ENCODE measurements around the gene NRCAM. TPM values are rescaled to one million over a fixed set of nuclear protein-coding genes. Genes with fewer than 3 reads are reported as not detected.

Gene NRCAM
- polyA plus RNA-seq, 12 donors = 14.1 to 60.4 (median 35.1) TPM; not detected in 1

DNA sequence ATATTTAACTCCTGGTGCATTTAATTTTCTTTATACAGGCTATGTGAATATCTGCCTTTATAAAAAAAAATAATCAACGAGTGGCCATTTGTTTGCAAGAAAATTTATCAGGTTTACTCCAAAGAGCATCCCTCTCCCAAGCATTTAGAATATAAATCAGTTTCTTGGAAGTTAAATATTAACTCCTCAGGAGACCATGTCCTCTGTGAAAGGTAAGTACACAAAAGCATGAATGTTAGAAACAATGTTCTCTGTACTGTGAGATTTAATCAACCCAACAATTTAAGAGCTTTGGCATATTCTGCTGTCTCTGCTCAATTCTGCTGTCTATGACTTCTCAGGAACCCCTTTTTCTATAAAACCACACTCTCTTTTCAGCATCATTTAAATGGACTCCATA is 206.8 kb downstream of the NRCAM start:
- no peak for DNase-seq

DNA sequence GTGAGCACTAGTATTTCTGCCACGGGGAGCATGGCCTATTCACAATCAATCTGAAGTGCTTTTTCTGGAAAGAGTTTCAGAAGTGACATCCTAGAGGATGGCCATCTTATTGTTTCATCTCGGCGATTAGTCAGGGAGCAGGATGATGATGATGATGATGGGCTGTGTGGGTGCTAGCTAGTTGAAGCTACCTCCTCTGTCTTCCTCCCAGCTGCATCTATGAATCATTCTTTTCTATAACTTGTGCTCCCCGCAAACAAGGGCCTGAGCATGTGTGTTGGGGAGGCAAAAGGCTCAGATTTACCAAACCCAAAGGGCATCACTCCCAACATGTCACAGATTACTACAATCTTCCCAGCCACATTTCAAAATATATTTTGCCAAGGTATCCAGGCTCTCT is 207.4 kb downstream of the NRCAM start:
- no peak for DNase-seq

DNA sequence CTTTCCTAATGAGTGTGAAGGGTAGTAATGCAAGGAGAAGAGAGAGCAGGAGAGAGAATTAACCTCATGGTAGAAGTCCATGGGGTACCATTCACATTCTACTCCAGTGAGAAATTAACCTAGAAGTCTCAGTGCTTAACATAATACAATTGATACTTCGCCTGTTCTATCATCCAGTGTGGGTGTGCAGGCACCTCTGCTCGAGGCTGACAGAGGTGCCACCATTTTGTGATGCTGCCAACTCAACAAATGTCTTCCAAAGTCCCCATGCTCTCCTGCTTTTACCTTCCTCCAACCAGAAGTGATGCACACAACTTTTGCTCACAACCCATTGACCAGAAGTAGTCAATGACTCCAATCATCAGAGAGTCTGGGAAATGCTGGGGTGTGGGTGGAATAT is 207.8 kb downstream of the NRCAM start:
- no peak for DNase-seq

- no peak for DNase-seq
These were observed 208.6 kb downstream of the NRCAM start for GRCh38 chr7:108247614-108248013.

- no peak for DNase-seq
These were observed 209.9 kb downstream of the NRCAM start for GRCh38 chr7:108246227-108246837.

DNA sequence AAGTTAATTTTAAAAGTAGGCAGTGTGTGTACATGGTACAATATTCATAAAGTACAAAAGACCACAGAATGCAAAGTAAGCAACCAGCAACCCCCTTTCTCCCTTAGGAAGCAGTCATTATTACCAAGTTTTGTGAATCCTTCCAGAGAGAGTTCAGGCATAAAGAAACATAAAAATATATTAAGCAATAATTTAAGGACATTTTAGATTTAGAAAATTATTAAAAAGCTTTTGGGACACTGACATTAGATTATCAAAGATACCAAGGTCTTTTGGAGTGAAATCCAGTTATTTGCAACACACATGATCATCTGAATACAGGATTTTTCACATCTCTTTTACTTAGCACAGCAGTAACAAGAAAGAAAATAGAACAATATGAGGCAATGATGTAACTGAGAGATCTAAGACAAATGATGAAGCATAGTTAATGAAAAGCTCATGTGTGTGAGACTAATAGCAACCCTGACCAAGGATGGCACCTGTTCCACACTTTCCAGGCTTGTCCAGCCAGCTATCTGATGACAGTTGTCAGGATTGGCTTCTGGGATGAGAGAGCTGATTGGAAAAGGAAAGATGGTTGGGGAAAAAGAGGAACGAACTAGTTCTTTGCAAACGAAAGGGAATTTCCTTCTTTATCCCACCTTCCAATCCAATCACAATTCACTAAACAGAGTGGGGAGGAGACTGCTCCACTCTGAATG is 210.6 kb downstream of the NRCAM start:
- DNase-seq = no peak

- DNase-seq = no peak
These were observed 212.1 kb downstream of the NRCAM start for GRCh38 chr7:108244110-108244509.

DNA sequence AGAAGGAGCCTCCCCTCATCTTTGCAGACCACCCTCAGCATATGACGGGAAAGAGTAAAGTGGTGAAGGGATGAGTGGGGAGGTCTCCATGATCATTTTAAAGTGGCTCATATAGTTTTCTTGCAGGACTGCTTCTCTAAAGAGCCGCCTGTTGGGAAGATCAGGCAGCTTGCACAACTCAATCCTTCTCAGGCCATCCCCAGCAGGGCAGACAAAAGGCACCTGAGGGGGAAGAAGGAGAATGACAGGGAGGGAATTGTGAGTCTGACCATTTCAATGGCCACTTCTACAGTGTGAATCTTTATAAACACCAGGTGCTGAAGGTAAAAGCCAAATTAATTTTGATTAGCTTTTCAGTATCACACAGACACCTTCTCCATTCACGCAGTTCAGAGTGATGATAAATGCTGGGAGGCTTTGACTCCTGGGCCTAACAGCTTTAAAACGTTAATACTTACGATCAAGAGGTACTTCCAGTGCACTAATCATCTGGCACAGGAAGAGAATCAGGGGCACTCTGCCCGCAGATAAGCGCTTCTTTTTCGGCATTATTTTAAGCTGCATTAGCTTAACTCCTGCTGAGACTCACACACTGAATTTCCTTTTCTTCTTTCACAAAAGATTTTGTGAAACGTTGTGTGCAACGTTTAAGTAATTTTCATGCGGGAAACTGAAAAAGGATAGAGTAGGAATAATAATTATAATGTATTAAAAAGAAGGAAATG is 216.6 kb downstream of the NRCAM start:
- no peak for DNase-seq

GRCh38 chr7:108236681-108237415 is 219.4 kb downstream of the NRCAM start:
- no peak for DNase-seq

- DNase-seq = no peak
These were observed 220.7 kb downstream of the NRCAM start for GRCh38 chr7:108235451-108236061.

- DNase-seq = no peak
These were observed 221.2 kb downstream of the NRCAM start for GRCh38 chr7:108234971-108235450.

DNA sequence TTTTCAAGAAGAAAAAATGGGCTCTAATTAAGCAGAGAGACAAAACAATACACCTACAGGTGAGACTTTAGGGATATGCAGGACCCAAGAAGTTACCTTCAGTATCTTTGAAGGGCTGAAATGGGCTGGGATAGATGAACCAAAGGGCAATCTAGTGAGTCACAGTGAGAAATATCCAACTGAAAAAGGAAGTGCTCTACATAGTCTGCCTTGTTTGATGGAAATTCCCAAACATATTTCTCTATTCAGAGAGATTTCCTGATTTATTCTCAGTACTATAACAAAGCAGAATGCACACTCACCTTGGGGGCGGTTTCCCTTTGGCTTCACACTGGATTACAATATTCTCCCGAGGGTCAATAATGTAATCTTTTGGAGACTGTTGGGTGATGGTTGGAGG is 222.0 kb downstream of the NRCAM start:
- DNase-seq = no peak

- no peak for DNase-seq
These were observed 224.2 kb downstream of the NRCAM start for GRCh38 chr7:108232076-108232475.

- no peak for DNase-seq
These were observed 225.0 kb downstream of the NRCAM start for GRCh38 chr7:108231221-108231620.

- DNase-seq = no peak
These were observed 228.9 kb downstream of the NRCAM start for GRCh38 chr7:108227366-108227765.

GRCh38 chr7:108226816-108227299 is 229.4 kb downstream of the NRCAM start:
- DNase-seq = no peak

DNA sequence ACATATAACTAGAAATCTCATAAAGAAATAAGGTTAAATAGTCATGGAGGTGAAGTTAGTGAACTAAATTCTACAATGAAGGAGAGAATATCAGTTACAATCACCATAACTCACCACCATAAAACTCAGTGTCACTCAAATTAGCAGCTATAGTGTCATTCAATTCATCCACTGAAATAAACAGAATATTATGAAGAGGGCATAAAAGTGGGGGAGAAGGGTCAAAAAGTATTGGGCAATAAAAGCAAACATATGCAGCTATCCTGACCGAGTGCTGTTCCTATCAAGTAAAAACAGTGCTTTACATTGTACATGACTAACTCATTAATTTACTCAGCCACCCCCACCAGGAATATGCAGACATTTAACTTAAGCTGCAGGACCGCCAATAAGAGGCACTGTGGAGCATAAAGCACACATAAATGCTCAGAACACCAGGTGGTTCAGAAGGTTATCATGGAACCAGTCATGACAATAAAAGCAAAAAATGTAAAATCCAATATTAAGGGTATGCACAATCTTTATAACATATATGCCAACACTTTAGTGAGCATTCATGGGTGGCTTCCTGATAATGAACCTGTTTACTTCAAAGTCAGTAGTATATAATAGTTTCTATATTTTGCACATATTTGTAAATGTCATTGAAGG is 230.6 kb downstream of the NRCAM start:
- DNase-seq = no peak

GRCh38 chr7:108224387-108224786 is 231.8 kb downstream of the NRCAM start:
- no peak for DNase-seq

DNA sequence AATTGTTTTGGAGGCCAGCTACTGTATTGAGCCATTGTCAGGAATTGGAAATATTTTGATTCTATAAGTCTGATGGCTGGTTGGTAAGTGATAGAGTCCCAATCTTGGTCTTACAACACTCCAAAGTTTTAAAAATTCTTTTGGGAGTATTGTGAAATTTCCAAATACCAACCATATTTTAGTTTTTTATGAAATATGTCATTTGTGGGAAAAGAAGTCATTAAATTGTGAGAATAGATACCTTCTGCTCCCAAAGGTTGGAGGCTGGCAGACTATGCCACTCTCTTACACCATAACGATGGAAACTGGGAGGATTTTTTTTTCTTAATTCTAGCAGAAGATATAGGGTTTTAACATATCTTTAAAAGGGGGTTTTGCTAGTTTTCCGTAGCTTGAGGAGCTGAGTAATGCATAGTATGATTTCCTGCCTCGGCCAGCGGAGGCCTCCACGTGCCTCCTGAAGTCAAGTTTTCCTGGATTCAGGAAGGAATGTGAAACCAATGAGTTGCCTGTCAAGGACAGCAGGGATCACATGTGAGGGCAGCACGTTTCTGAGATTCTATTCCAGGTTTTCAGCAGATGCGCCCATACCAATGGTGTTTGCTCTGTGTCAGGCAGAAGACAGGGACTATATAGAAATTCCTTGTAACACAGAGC is 233.9 kb downstream of the NRCAM start:
- DNase-seq = no peak

DNA sequence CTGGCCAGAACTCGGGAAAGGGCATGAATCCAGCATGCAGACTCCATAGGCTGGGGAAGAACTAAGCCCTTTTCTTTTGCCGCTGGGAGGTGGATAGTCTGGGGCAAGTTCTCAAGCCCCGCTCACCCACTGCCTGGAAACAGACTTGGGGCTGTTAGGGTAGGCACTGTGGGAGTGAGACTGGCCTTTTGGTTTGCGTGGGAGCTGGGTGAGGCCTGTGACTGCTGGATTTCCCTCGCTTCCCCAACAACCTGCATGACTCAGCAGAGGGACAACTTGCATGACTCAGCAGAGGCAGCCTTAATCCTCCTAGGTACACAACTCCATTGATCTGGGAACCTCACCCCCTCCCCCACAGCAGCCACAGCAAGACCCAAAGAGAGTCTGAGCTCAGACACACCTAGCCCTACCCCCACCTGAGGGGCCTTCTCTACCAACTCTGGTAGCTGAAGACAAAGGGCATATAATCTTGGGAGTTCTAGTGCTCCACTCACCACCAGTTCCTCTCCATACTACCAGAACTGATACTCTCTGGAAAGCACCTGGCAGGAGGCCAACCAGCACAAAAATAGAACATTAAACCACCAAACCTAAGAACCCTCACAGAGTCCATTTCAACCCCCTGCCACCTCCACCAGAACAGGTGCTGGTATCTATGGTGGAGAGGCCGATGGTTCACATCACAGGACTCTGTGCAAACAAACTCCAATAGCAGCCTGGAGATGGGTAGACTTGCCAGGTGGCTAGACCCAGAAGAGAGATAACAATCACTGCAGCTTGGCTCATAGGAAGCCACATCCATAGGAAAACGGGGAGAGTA is 244.6 kb downstream of the NRCAM start:
- no peak for DNase-seq
